Activated naive CD8-positive, alpha-beta T cell treated with anti-CD3 and anti-CD28 coated beads for 36 hours (primary cell): ENCODE data around the gene AXIN1. TPM values are rescaled to one million over a fixed set of nuclear protein-coding genes. Genes with fewer than 3 reads are reported as not detected.
"Not testable (repeated sequence)": the region's sequence is repeated elsewhere in the genome, so short reads cannot be mapped to it uniquely, and the experiment has no call there.

ENCODE experiments used
- DNase-seq: peaks from one replicate; pipeline ENCODE4 v3.0.0; 2021
- H3K27ac Mint-ChIP-seq: one replicate; pipeline ENCODE4 v1.8.0; 2022; ENCODE audit warnings: mild to moderate bottlenecking, moderate library complexity, mixed read lengths
- H3K27me3 Mint-ChIP-seq: one replicate; pipeline ENCODE4 v1.8.0; 2022; ENCODE audit warnings: mild to moderate bottlenecking, mixed read lengths
- H3K36me3 Mint-ChIP-seq: one replicate; pipeline ENCODE4 v1.8.0; 2021; ENCODE audit warnings: mild to moderate bottlenecking, mixed read lengths
- H3K4me1 Mint-ChIP-seq: one replicate; pipeline ENCODE4 v1.8.0; 2021; ENCODE audit warnings: mixed read lengths
- H3K4me3 Mint-ChIP-seq: one replicate; pipeline ENCODE4 v1.8.0; 2022; ENCODE audit warnings: mild to moderate bottlenecking, moderate library complexity, mixed read lengths
- H3K9me3 Mint-ChIP-seq: one replicate; pipeline ENCODE4 v1.8.0; 2022; ENCODE audit warnings: mixed read lengths
- total RNA-seq, 2 experiments: library from RNA; stranded (reverse); gene quantifications; one replicate each; pipeline ENCODE4 v1.2.3, GENCODE V29; 2021

Gene AXIN1
- total RNA-seq, 2 experiments from 2014 or later, result 23.9 to 24.6 TPM

DNA sequence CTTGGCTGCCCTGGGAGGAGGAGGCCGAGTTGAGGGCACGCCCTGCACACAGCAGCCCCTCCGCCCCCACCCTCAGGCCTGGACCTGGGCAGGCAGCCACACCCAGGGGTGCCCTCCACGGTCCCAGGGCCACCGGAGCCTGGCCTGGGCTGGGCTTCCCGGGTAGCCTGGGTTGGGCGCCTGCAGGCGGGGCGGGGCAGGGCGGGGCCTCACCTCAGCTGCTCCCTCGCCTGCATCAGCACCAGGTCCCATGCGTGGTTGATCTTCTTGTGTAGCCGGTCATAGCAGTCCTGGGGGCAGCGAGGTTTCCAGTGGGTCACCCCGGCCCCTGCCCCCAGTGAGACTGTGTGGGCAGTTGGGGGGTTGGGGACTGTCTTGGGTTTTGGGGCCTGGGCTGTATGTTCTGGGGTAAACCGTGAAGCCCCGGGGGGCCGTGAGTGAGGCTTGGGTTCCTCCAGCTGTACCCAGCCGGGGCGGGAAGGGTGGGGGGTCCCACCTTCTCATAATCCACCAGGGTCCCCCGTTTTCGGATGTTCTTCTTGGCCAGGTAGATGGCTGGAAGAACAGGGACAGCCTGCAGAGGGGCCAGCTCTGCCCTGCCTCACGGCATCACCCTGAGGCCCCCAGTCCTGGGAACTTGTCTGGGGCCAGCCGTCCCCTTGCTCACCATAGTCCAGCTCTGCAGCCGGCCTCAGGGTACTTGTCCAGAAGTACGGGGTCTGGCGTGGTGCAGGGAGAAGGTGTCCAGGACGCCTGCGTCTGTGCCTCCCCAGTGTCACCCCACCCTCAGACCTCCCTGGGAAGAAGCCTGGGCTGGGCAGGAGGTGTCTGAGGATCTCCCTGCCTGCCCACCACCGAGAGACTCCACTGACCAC, 78.7 kb downstream of the AXIN1 start:
- Mint-ChIP-seq H3K4me1 (peaks cover 1% of the 10 kb centered on the region), H3K27ac (no peak overlapping the region), H3K36me3 (no peaks in the 10 kb centered on the region)

DNA sequence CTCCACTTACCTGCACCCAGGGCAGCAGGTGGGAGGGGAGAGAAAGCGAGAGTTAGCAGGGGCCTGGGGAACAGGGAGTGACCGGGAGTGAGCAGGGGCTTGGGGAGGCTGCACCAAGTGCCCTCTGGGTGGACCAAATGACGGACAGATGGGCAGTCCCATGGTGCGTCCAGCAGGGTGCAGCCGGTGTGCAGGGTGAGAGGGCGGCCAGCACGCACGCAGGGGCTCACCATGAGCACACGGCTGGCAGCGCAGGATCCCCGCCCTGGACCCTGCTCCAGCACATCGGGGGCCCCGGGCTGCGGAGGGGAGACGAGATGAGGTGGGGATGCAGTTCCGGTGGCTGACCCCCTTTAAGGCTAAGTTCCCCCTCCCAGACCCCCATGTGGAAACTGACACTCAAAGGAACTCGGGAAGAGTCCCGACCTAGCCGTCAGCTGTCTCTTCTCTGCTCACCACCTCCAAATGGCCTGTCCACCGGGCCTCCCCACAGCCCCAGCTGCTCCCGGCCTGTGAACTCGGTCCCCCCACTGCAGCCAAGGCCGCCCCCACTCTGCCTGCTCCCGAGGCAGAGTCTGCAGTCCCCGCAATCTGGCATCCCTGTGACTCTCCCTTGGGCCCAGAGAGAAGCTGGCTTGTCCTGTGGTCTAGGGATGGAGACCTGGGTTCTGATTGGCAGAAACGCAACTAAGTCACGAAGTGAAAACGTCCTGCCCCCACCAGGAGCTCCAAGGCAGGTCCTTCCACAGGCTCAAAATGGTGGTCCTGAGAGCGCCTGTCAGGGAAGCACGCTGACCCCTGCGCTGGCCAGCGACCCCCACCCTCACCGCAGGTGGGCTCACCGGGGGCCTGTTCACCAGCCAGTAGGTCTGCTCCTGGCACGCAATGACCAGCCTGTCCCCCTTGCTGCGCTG, 79.6 kb downstream of the AXIN1 start:
- no peak overlapping the region for H3K27ac Mint-ChIP-seq

More for the DNA sequence above, 78.7 kb downstream of the AXIN1 start:
- Mint-ChIP-seq H3K4me3 (no peak overlapping the region), H3K9me3 (no peaks in the 10 kb centered on the region), H3K27me3 (peaks cover 31% of the 10 kb centered on the region)
- DNase-seq, result no peak

DNA sequence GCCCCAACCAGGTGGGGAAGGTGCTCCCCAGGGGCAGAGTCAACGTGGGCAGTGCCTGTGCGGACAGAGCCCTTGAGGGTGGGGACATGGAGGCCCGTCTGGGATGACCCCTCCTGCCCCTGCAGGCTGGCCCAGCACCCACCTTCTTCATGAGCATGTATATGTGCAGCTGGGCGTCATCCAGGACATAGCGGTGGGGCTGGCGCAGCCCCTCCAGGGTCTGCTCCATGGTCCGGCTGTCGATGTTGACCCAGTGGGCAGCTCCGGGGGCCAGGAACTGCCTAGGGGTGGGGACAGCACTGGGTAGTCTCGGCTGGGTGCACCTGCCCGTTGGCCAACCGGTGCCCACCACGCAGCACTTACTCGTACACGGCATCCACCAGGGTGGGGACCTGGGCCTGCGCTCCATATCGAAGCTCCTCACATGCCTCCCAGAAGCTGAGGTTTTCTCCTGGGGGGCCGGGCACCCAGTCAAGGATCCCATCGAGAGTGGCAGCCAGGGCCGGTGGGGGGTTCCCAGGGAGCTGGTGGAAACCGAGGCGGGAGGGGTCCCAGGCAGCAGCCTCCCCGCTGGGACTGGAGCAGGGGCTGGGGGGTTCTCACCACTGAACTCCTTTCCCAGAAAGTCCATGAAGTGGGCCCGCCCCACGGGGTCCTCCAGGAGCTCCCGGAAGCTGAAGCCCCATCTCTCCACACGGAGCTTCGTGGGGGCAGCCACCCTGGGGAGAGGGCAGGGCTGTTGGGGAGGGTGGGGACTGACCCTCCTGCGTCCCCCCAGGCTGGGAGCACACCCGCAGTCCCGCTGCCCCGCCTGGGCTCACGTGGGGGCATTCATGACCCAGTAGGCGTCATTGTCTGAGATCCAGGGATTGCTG, 81.9 kb downstream of the AXIN1 start:
- Mint-ChIP-seq H3K36me3 (no peaks in the 10 kb centered on the region), H3K27ac (no peak overlapping the region), H3K4me3 (no peak overlapping the region), H3K27me3 (peaks cover 12% of the 10 kb centered on the region), H3K4me1 (no peaks in the 10 kb centered on the region), H3K9me3 (no peaks in the 10 kb centered on the region)
- DNase-seq, result no peak

More for the DNA sequence above, 79.6 kb downstream of the AXIN1 start:
- no peaks in the 10 kb centered on the region for H3K9me3 Mint-ChIP-seq
- H3K4me1 Mint-ChIP-seq, result no peaks in the 10 kb centered on the region
- no peak for DNase-seq
- peaks cover 26% of the 10 kb centered on the region for H3K27me3 Mint-ChIP-seq
- H3K36me3 Mint-ChIP-seq, result no peaks in the 10 kb centered on the region
- H3K4me3 Mint-ChIP-seq, result no peak overlapping the region

DNA sequence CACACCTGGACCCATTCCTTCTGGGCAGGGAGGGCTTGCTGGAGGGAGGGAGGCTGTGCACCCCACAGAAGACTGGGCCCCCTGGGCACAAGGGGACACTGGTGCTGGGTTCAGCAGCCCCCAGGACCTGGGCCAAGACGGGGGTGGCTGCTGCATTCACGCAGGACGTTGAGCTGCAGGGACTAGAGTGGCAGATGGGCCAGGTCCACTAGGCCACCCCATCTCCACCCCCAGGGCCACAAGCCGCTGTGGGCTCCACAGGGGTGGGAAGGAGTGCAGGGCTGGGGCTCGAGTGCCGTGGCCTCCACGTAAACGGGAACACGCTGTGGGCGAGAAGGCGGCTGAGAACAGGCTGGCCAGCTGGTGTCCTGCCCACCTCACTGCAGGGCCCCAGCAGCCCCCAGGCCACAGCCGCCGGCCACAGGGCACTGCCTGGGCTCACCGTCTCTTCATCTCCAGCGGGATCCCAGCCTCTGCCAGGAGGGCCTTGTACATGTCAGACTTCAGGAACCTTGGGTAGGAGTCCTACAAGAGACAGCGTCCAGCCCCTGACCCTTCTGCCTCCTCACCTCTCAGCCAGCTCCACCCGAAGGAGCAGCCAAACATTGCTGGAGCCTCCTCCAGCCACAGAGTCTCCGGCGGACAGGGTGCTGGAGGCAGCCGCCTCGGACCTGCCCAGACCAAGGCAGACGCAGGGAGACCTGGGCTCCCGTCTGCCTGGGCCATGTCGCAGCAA, 83.3 kb downstream of the AXIN1 start:
- DNase-seq, result no peak
- peaks cover 5% of the 10 kb centered on the region for H3K27me3 Mint-ChIP-seq
- H3K9me3 Mint-ChIP-seq, result no peaks in the 10 kb centered on the region
- H3K4me3 Mint-ChIP-seq, result no peak overlapping the region
- H3K27ac Mint-ChIP-seq, result no peak overlapping the region
- H3K36me3 Mint-ChIP-seq, result no peaks in the 10 kb centered on the region
- H3K4me1 Mint-ChIP-seq, result no peaks in the 10 kb centered on the region

DNA sequence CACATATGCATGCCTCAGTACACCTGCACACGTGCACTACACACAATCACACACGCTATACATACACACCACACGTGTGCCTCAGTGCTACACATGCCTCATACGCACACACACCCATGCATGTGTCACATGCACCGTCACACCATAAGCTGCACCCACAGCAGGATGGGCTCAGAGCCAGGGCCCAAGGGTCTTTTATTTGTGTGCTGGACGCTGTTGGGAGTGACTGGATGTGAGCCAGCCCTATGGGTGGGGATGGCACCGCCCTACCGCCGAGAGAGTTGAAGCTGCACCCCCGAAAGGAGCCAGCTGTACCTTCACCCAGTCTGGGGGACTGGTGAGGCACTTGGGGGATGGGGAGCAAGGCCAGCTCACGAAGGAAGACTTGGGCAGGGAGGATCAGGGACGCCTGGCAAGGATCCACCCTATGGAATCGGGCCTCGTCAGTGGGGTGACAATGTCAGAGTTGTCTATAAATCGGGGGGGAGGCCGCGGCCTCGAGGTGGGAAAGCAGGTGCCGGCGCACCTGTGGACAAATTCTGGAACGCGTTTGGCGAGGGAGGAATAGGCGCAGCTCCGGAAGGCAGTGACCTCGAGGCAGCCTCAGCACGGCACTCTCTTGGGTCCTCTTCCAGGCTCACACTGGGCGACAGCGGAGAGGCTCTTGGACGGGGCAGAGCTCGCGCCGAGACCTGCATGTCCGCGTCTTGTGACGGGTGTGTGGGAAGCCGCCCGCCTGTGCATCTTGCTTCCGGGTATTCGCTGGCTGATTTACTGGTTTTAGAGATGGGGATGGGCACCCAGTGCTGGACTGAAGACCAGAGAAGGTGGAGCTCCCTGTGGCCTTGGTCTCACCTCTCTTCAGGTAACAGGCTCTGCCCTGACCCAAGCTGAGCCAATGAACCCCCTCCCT, 84.1 kb downstream of the AXIN1 start:
- no peak overlapping the region for H3K4me3 Mint-ChIP-seq
- no peaks in the 10 kb centered on the region for H3K4me1 Mint-ChIP-seq
- no peak overlapping the region for H3K27ac Mint-ChIP-seq
- DNase-seq, result no peak
- H3K36me3 Mint-ChIP-seq, result no peaks in the 10 kb centered on the region
- H3K27me3 Mint-ChIP-seq, result peaks cover 5% of the 10 kb centered on the region
- no peaks in the 10 kb centered on the region for H3K9me3 Mint-ChIP-seq

DNA sequence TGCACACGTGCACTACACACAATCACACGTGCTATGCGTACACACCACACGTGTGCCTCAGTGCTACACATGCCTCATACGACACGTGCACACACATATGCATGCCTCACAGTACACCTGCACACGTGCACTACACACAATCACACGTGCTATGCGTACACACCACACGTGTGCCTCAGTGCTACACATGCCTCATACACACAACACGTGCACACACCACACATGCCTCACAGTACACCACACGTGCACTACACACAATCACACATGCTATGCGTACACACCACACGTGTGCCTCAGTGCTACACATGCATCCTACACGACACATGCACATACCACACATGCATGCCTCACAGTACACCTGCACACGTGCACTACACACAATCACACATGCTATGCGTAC, 85.0 kb downstream of the AXIN1 start:
- H3K27me3 Mint-ChIP-seq, H3K36me3 Mint-ChIP-seq, H3K4me3 Mint-ChIP-seq, H3K4me1 Mint-ChIP-seq, DNase-seq, H3K9me3 Mint-ChIP-seq, H3K27ac Mint-ChIP-seq: not testable (repeated sequence)

DNA sequence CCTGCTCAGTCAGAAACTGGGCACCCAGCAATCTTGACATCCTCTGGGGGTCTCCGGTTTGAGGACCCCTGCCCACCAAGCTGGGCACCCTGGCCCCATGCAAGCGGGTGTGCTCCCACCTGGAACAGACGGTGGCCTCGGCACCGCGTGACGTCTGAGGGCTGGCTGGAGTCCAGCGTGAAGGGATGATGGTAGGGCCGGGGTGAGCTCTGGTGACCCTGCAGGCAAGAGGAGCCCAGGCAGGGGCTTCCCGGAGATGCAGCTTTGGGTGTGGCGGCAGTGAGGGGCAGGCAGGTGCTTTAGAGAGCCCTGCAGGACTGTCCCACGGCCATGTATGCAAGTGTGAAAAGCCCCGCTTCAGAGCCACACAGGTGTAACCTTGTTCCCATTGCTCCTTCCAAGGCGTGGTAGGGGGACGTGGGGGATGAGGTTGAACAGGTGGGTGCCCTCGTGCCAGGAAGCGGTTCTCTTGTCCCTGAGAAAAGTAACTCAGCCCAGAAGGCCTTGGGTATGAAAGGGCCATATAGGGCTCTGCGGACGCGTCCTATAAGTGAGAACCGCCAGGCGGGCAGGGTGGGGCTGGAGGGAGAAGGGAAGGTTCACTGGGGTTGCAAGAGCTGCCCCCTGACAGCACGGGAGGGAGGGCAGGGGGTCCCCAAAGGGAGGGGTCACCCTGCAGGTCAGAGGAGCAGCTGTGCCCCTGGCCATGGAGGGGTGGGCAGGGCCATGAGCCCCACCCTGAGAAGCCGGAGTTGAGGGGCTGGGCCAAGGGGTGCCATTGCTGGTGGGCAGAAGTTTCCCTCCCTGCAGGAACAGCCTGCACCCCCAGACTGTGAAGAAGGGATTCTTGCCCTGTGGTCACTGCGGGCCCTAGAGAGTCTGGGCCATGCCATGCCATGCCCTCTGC, 86.0 kb downstream of the AXIN1 start:
- Mint-ChIP-seq H3K4me1 (no peaks in the 10 kb centered on the region), H3K27me3 (no peaks in the 10 kb centered on the region), H3K4me3 (no peak overlapping the region), H3K9me3 (no peaks in the 10 kb centered on the region), H3K36me3 (peaks cover 2% of the 10 kb centered on the region), H3K27ac (no peak overlapping the region)
- DNase-seq, result no peak

DNA sequence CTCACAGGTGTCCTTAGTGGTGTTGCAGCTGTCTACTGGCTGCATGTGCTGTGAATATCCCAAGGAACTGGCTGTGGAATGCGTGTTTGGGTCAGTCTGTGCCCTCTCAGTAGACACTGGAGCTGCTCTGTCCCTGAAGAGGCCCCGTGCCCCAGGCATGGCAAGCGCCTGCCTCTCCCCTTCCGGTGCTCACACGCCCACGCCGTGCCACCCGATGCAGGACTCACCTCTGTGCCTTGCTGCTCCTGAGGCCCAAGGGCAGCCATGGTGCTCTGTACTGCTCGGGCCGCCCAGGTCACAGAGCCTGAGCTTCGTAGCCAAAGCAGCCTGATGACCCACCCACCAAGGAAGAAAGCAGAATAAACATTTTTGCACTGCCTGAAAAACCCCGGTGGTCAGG, 86.8 kb downstream of the AXIN1 start:
- Mint-ChIP-seq H3K27ac (no peak overlapping the region), H3K9me3 (no peaks in the 10 kb centered on the region), H3K27me3 (no peaks in the 10 kb centered on the region), H3K4me3 (no peak overlapping the region), H3K4me1 (no peaks in the 10 kb centered on the region), H3K36me3 (peaks cover 2% of the 10 kb centered on the region)
- no peak for DNase-seq

DNA sequence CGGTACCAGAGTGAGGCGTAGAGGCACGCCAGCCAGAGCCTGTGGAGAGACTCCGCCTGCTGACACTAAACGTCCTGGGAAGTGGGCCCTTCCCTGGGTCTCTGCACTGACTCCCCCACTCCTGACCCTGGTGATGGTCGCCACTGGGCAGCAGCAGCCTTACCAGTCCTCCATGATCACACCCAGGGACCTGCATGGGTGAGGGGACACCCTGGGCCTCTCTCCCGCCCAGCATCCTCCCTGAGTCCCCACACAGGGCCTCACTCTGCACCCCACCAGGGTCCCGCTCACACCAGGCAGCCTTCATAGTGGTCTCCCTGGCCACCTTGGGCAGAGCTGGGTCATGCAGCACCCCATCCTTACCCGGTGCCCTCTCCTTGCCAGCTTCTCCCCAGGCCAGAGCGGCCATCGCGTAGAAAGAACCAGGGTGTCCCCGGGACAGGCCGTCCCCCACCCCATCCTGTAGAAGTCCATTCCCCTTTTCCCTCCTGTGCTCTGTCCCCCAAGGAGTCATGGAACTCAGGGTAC, 87.5 kb downstream of the AXIN1 start:
- Mint-ChIP-seq H3K27ac (no peak overlapping the region), H3K36me3 (peaks cover 2% of the 10 kb centered on the region), H3K9me3 (no peaks in the 10 kb centered on the region), H3K27me3 (no peaks in the 10 kb centered on the region), H3K4me1 (no peaks in the 10 kb centered on the region), H3K4me3 (no peak overlapping the region)
- DNase-seq, result no peak

DNA sequence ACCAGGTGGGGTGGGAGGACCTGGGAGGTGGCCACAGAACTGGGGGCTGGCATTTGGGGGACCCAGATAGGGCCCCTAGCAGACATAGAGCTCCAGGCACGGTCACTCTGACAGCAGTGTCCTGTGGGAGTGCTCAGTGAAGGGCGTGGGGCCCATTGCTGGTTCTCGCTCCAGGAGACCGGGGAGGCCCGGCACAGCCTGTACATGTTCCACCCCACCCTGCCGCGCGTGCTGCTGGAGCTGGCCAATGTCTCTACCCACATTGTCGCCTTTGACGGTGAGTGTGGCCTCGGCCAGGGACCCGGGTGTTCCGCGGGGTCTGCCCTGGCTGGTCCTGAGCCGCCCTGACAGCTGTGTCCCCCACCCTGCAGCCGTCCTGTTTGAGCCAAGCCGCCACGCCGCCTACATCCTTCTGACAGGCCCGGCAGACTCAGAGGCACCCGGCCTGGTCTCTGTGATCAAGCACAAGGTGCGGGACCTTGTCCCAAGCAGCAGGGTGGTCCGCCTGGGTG, 88.0 kb downstream of the AXIN1 start:
- Mint-ChIP-seq H3K27me3 (no peaks in the 10 kb centered on the region), H3K36me3 (peaks cover 2% of the 10 kb centered on the region), H3K4me1 (no peaks in the 10 kb centered on the region), H3K27ac (no peak overlapping the region), H3K4me3 (no peak overlapping the region), H3K9me3 (no peaks in the 10 kb centered on the region)
- no peak for DNase-seq

DNA sequence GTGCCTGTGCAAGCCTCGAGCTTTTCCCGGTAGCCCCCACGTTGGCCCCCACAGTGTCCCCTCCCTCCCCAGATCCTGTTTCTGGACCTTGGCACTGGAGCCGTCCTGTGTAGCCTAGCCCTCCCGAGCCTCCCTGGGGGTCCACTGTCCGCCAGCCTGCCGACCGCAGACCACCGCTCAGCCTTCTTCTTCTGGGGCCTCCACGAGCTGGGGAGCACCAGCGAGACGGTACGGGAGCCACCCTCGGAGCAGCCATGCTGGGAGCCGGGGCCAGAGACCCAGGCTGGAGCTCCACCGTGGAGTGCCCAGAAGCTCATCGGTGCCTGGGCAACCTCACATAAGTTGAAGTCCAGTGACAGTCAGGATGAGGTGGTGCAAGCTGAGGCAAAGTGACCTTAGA, 88.6 kb downstream of the AXIN1 start:
- H3K27me3 Mint-ChIP-seq, result no peaks in the 10 kb centered on the region
- no peaks in the 10 kb centered on the region for H3K9me3 Mint-ChIP-seq
- no peak for DNase-seq
- H3K4me1 Mint-ChIP-seq, result peaks cover 4% of the 10 kb centered on the region
- no peak overlapping the region for H3K27ac Mint-ChIP-seq
- no peak overlapping the region for H3K4me3 Mint-ChIP-seq
- peaks cover 2% of the 10 kb centered on the region for H3K36me3 Mint-ChIP-seq

DNA sequence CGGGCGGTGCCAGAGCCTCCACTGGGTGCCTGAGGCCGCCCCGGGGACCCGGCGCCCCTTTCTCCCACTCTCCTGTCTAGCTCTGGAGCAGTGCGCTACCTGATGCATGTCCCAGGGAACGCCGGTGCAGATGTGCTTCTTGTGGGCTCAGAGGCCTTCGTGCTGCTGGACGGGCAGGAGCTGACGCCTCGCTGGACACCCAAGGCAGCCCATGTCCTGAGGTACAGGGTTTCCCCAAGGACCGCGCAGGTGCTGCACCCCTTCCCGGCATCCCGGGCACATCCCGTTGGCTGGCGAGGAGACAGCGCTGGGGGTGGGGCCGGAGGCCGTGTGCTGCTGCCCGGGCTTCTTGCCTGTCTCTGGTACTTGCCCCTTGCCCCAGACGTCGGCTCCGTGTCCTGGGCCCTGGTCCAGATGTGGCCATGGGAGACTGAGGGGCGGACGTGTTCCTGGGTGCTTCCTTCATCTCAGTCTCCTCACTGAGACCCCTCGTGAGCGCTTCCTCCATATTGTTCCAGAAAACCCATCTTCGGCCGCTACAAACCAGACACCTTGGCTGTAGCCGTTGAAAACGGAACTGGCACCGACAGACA, 89.2 kb downstream of the AXIN1 start:
- Mint-ChIP-seq H3K27ac (no peak overlapping the region), H3K9me3 (no peaks in the 10 kb centered on the region), H3K36me3 (peaks cover 2% of the 10 kb centered on the region), H3K4me1 (peaks cover 4% of the 10 kb centered on the region), H3K4me3 (no peak overlapping the region), H3K27me3 (no peaks in the 10 kb centered on the region)
- no peak for DNase-seq
